Measurements from ENCODE around the gene TNK2. TPM values are rescaled to one million over a fixed set of nuclear protein-coding genes. Genes with fewer than 3 reads are reported as not detected.

TNK2 gene
- total and polyA plus RNA-seq, 2 of the 8 experiments (the other 6 are each of a cell fraction or from before 2014, with no cell fraction given): 10.4 to 33.9 TPM

- TF ChIP-seq CHD7 (IDR thresholded peaks at IDR 0.05; ENCODE audit: insufficient replicate concordance, low read length) (no peak), RXRA (IDR thresholded peaks at IDR 0.05; ENCODE audit: insufficient read depth, low read depth, low read length) (no peak), TAF7 (optimal IDR thresholded peaks at IDR 0.05; ENCODE audit: borderline replicate concordance, low read depth, low read length) (no peak), EZH2 (IDR thresholded peaks at IDR 0.05; ENCODE audit: low read depth, low read length, severe bottlenecking) (no peak)
These were observed 85.1 kb downstream of the TNK2 start (continued) for GRCh38 chr3:195823280-195823679.
